ENCODE results near the gene CUX1.
A peak's percentile ranks its signal among the peaks of the same experiment; 100 is the strongest.
"Not testable (repeated sequence)": the region's sequence is repeated elsewhere in the genome, so short reads cannot be mapped to it uniquely, and the experiment has no call there.

CUX1 gene

DNA sequence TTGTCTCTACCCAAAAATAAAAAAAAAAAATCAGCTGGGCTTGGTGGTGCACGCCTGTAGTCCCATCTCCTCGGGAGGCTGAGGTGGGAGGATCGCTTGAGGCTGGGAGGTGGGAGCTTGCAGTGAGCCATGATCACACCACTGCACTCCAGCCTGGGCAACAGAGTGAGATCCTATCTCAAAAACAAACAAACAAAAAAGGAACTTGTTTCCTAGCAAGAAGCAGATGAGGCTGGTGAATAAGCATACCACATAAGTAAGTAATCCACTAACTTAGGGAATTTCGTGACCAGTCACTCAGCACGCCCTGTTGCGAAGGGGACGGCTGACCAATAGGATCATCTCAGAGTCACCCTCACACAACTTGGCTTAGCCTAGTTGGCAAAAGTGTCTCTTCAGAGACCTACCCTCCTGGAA is 64.6 kb downstream of the CUX1 start:
- no peaks in the 10 kb centered on the region for H3K27me3 ChIP-seq
- no peak overlapping the region for H3K4me3 ChIP-seq (ENCODE audit: low read depth, low read length)
- TF ChIP-seq, protein P1, sequence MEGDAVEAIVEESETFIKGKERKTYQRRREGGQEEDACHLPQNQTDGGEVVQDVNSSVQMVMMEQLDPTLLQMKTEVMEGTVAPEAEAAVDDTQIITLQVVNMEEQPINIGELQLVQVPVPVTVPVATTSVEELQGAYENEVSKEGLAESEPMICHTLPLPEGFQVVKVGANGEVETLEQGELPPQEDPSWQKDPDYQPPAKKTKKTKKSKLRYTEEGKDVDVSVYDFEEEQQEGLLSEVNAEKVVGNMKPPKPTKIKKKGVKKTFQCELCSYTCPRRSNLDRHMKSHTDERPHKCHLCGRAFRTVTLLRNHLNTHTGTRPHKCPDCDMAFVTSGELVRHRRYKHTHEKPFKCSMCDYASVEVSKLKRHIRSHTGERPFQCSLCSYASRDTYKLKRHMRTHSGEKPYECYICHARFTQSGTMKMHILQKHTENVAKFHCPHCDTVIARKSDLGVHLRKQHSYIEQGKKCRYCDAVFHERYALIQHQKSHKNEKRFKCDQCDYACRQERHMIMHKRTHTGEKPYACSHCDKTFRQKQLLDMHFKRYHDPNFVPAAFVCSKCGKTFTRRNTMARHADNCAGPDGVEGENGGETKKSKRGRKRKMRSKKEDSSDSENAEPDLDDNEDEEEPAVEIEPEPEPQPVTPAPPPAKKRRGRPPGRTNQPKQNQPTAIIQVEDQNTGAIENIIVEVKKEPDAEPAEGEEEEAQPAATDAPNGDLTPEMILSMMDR (IDR thresholded peaks at IDR 0.05; ENCODE audit: low read depth, low read length), result no peak
- peaks cover 4% of the 10 kb centered on the region for H3K4me1 ChIP-seq
- no peak for DNase-seq
- no peaks in the 10 kb centered on the region for H3K36me3 ChIP-seq
- no peaks in the 10 kb centered on the region for H3K9me3 ChIP-seq

DNA sequence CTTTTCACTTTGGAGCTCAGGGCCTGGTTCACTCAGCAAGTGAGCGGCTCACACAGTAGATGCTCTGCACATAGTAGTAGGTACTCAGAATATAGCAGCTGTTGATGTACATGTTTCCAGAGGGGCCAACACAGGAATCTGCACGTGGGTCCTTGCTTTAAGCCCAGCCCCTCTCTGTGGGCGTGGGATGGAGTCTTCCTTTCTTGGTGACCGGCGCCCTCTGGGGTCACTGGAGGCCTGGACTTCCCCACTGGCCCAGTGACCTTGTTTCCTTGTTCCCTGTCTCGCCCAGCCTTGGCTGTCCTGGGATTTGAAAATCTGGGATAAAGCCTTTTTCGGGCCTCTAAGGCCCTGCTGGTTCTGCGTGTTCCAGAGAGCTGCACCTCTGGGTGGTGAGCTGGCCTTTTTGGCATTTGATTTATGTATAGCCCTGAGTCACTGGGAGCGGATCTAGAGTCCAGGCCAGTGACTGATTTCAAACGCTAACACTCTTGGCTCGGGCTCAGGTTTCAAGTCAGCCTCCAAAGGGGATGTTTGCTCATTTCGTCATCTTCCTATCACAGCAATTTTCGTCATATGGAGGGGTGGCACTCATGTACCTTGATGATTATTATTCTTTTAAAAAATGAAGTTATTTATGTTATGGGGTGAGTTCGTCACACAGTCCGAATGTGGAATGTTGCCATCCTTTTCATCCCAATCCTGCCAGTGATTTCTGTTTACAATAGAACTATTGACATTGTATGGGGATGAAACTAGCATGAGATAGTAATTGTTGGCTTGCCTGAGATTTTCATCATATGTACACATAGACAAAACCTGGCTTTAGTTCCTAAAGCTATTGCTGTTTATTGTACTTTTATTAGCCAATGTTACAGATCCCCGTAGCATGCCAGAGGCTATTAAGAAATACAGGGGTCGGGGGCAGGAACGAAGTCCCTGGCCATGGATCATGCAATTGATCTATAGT is 65.5 kb downstream of the CUX1 start:
- DNase-seq, result no peak
- TF ChIP-seq, protein P1 (IDR thresholded peaks at IDR 0.05; ENCODE audit: low read depth, low read length), result peak; percentile 6; the same call in 1 of the 2 replicates
- Histone ChIP-seq H3K4me1 (peaks cover 4% of the 10 kb centered on the region), H3K27me3 (no peaks in the 10 kb centered on the region), H3K9me3 (no peaks in the 10 kb centered on the region), H3K4me3 (ENCODE audit: low read depth, low read length) (no peak overlapping the region), H3K36me3 (no peaks in the 10 kb centered on the region)

DNA sequence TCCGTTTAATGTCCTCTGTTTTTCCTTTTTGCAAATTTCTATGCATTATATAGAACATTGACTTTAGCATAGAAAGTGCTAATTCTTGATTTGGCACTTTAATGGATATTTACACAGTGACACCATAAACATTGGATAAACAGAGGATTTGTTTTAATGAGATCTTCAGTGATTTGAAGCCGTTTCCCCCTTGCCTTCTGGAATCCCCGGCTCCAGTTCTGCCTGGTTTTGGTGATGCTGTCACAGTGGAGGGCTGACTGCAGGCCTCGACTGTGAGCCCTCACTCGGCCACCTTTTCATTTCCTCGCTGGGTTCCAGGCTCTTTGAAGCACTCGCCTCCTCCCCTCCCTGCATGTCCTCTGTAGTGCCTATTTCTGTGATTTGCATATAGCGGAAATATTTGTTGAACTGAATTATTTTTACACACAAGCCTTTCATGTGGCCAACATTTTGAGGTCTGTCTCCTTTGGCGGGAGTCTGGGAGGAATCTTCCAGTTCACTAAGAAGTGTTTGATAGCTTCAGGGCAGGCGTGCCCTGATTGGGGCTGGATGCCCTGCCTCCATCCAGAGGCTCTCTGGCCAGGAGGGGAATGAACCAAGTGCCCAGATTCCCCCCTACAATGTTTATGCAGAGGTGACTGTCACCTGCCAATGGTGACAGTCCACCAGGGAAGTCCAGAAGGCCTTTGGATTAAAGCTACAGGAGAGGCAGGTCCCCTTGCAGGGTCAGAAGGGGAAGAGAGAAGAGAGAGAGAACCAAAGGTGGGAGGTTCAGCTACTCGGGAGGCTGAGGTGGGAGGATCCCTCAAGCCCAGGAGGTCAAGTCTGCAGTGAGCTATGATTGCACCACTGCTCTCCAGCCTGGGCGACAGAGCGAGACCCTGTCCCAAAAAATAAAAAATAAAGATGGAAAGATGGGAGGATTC is 67.5 kb downstream of the CUX1 start:
- Histone ChIP-seq H3K9me3 (no peaks in the 10 kb centered on the region), H3K36me3 (no peaks in the 10 kb centered on the region), H3K4me1 (peaks cover 4% of the 10 kb centered on the region), H3K4me3 (ENCODE audit: low read depth, low read length) (no peak overlapping the region), H3K27me3 (no peaks in the 10 kb centered on the region)
- DNase-seq, result no peak
- TF ChIP-seq, protein P1 (IDR thresholded peaks at IDR 0.05; ENCODE audit: low read depth, low read length), result no peak

DNA sequence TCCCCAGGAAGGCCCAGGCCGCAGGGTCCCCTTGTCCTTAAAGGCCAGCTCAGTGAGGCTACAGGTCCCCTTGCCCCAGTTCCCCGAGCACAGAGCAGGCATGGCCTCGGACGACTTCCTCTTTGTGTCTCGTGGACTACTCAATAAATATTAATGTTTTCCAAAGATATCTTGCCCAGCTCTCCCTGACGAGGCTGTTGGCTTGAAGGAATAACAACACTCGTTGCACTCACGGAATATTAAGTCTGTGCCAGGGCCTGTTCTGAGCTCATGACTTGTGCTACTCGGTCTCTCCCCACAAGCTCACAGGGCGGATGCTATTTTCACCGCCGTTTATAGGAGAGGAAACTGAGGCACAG is 68.2 kb downstream of the CUX1 start:
- Histone ChIP-seq H3K27me3 (no peaks in the 10 kb centered on the region), H3K4me1 (peaks cover 4% of the 10 kb centered on the region), H3K36me3 (no peaks in the 10 kb centered on the region), H3K4me3 (ENCODE audit: low read depth, low read length) (no peak overlapping the region), H3K9me3 (no peaks in the 10 kb centered on the region)
- no peak for DNase-seq
- TF ChIP-seq, protein P1 (IDR thresholded peaks at IDR 0.05; ENCODE audit: low read depth, low read length), result no peak

DNA sequence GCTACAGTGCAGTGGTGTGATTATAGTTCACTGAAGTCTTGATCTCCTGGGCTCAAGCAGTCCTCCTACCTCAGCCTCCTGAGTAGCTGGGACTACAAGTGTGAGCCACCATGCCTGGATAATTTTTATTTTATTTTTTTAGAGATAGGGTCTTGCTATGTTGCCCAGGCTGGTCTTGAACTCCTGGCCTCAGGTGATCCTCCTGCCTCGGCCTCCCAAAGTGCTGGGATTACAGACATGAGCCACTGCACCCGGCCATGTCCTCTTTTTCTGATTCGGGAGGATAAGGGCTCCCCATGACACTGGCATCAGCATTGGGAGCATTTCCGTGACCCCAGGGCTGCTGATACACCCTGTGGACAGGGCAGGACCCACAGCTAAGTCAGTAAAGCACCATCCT is 69.9 kb downstream of the CUX1 start:
- not testable (repeated sequence) for H3K36me3 ChIP-seq; H3K27me3 ChIP-seq; H3K9me3 ChIP-seq; H3K4me3 ChIP-seq (ENCODE audit: low read depth, low read length); H3K4me1 ChIP-seq; DNase-seq

DNA sequence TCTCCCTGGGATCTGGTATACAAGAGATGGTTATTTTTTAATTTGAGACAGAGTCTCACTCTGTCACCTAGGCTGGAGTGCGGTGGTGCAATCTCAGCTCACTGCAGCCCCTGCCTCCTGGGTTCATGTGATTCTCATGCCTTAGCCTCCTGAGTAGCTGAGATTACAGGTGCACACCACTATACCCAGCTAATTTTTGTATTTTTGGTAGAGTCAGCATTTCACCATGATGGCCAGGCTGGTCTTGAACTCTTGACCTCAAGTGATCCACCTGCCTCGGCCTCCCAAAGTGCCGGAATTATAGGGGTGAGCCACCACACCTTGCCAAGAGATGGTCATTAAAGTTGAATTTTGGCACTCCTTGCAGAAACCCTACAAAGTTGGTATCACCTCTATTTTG is 71.1 kb downstream of the CUX1 start:
- not testable (repeated sequence) for H3K27me3 ChIP-seq; DNase-seq; H3K4me3 ChIP-seq (ENCODE audit: low read depth, low read length); H3K36me3 ChIP-seq; H3K4me1 ChIP-seq; H3K9me3 ChIP-seq

All from BE2C (cell line).